Endothelial cell of umbilical vein (primary cell): ENCODE results near the gene CHD5. TPM values are rescaled to one million over a fixed set of nuclear protein-coding genes. Genes with fewer than 3 reads are reported as not detected.

ENCODE experiments used
- BruUV-seq: library from RNA; stranded (reverse); fragments of 400-500 nt; replicated peaks from 2 replicates; lab custom pipeline; 2021; lab: Mats Ljungman, UMichigan
- CTCF ChIA-PET: fragments of 300-600, 350-600 bp; sonication (Branson Sonifier 250); formaldehyde crosslinking; loops from one replicate; lab custom pipeline; 2021; ENCODE audit warnings: antibody characterized with exemption, inconsistent platforms; lab: Charles Lee
- POLR2A ChIA-PET: fragments of 300-600, 350-600 bp; sonication (Branson Sonifier 250); formaldehyde crosslinking; loops from one replicate; lab custom pipeline; 2021; ENCODE audit warnings: antibody characterized with exemption, inconsistent platforms; lab: Charles Lee
- DNase-seq: peaks from one replicate; pipeline ENCODE4 v3.0.0-alpha.2; 2011; ENCODE audit warnings: low read depth, low spot score
- FAIRE-seq: peaks from 2 replicates; lab custom pipeline; 2011; peaks lifted over from hg19 to GRCh38; lab: Jason Lieb, UNC
- H2AFZ ChIP-seq: 2 replicates; pipeline ENCODE4 v1.6.0; 2012; ENCODE audit warnings: low read depth, low read length, control low read depth, inconsistent platforms
- H3K27ac ChIP-seq: 2 replicates; pipeline ENCODE4 v1.5.1; 2011; ENCODE audit warnings: low read depth, mild to moderate bottlenecking, control low read depth, low read length, moderate library complexity; ENCODE audit not compliant: insufficient read depth
- H3K27me3 ChIP-seq, 2 experiments: 2 replicates each; pipeline versions ENCODE4 v1.6.0 to v1.6.1; 2011; ENCODE audit warnings: low read length in 2 of 2, mixed read lengths in 1 of 2; ENCODE audit not compliant: control insufficient read depth in 2 of 2, insufficient read depth in 2 of 2
- H3K36me3 ChIP-seq, 2 experiments: 2 replicates in 1 of 2; 3 replicates in 1 of 2; pipeline ENCODE4 v1.5.1; 2011; ENCODE audit warnings: low read length in 2 of 2, mild to moderate bottlenecking in 1 of 2, moderate library complexity in 1 of 2; ENCODE audit not compliant: control insufficient read depth in 2 of 2, insufficient read depth in 2 of 2; ENCODE audit errors: extremely low read depth in 1 of 2
- H3K4me1 ChIP-seq: 3 replicates; pipeline ENCODE4 v1.5.1; 2011; ENCODE audit warnings: mild to moderate bottlenecking, low read length; ENCODE audit not compliant: control insufficient read depth, insufficient read depth; ENCODE audit errors: extremely low read depth
- H3K4me2 ChIP-seq: 2 replicates; pipeline ENCODE4 v1.6.1; 2011; ENCODE audit warnings: low read length, control low read depth, mixed read lengths; ENCODE audit not compliant: insufficient read depth
- H3K4me3 ChIP-seq, 3 experiments: fragments of 200-600 bp in 1 of 3; sonication (generic), shearing (Covaris generic) in 1 of 3; replicated peaks in 1 of 3; 2 replicates each; pipeline ENCODE4 v1.5.1; 2011 to 2016; ENCODE audit warnings: control low read depth in 3 of 3, low read length in 3 of 3, mild to moderate bottlenecking in 2 of 3, inconsistent platforms in 1 of 3, low read depth in 1 of 3, moderate library complexity in 1 of 3; ENCODE audit not compliant: insufficient read depth in 1 of 3
- H3K79me2 ChIP-seq: 2 replicates; pipeline ENCODE4 v1.6.0; 2012; ENCODE audit warnings: low read length, inconsistent platforms; ENCODE audit not compliant: control insufficient read depth, insufficient read depth
- H3K9ac ChIP-seq: replicated peaks from 2 replicates; pipeline ENCODE3; 2011; ENCODE audit warnings: low read length, control low read depth; ENCODE audit not compliant: insufficient read depth; ENCODE audit errors: extremely low read depth
- H3K9me1 ChIP-seq: replicated peaks from 3 replicates; pipeline ENCODE4 v1.6.0; 2011; ENCODE audit warnings: mild to moderate bottlenecking, low read length; ENCODE audit not compliant: control insufficient read depth, insufficient read depth; ENCODE audit errors: extremely low read depth
- H3K9me3 ChIP-seq: replicated peaks from 2 replicates; pipeline ENCODE4 v1.5.1; 2012; ENCODE audit warnings: low read length, inconsistent platforms; ENCODE audit not compliant: control insufficient read depth, insufficient read depth
- H4K20me1 ChIP-seq: replicated peaks from 2 replicates; pipeline ENCODE3; 2011; ENCODE audit warnings: mild to moderate bottlenecking, low read length; ENCODE audit not compliant: control insufficient read depth, insufficient read depth; ENCODE audit errors: extremely low read depth
- CTCF ChIP-seq, 2 donors: IDR thresholded peaks; 1 replicate in 1 of 2; 2 replicates in 1 of 2; pipeline ENCODE4 v1.5.1; 2011; ENCODE audit warnings: low read length in 2 of 2, mild to moderate bottlenecking in 2 of 2, moderate library complexity in 2 of 2, control low read depth in 1 of 2, inconsistent platforms in 1 of 2, low read depth in 1 of 2; ENCODE audit not compliant: insufficient read depth in 1 of 2; ENCODE audit errors: extremely low read depth in 1 of 2
- FOS ChIP-seq: IDR thresholded peaks from 2 replicates; pipeline ENCODE4 v1.6.1; 2011; ENCODE audit warnings: mild to moderate bottlenecking, low read length, moderate library complexity, borderline replicate concordance; ENCODE audit not compliant: insufficient read depth
- GATA2 ChIP-seq: IDR thresholded peaks from 2 replicates; pipeline ENCODE4 v1.7.0; 2011; ENCODE audit warnings: low read depth, mild to moderate bottlenecking, moderate library complexity, mixed read lengths, low read length; ENCODE audit not compliant: insufficient read length, insufficient read depth
- JUN ChIP-seq: IDR thresholded peaks from 2 replicates; pipeline ENCODE4 v1.6.1; 2011; ENCODE audit warnings: borderline replicate concordance, low read depth; ENCODE audit not compliant: insufficient read length, insufficient read depth
- MAX ChIP-seq: IDR thresholded peaks from 2 replicates; pipeline ENCODE4 v1.6.1; 2011; ENCODE audit not compliant: insufficient read depth, insufficient read length
- MYC ChIP-seq: IDR thresholded peaks from one replicate; pipeline ENCODE4 v1.6.1; 2011; ENCODE audit warnings: mild to moderate bottlenecking, low read depth, low read length
- dilution Hi-C: fragments of 300-500 bp; cut with MboI; formaldehyde crosslinking; loops from one replicate; pipeline ENCODE4 v1.15.0; 2019; ENCODE audit warnings: low sequenced_read_pairs; ENCODE audit not compliant: extremely low pct_ligation_motif_present
- intact Hi-C: fragments of 100-400 bp; cut with micrococcal nuclease; formaldehyde crosslinking; loops from one replicate; pipeline ENCODE4 v1.10.0; 2022
- polyA plus RNA-seq, 4 experiments: library from polyadenylated mRNA; depleted of rRNA in 3 of 4; stranded (reverse) in 3 of 4; unstranded in 1 of 4; fragments of >200 nt; gene quantifications; 2 replicates each; pipeline versions ENCODE4 v1.2.1 to v1.2.3, GENCODE V29; 2011 to 2012; ENCODE audit warnings: missing spikeins in 1 of 4
- total RNA-seq: library from RNA; stranded (reverse); gene quantifications from 2 replicates; pipeline ENCODE4 v1.2.3, GENCODE V29; 2021

The CHD5 gene
- total and polyA plus RNA-seq, 2 donors (not counting 3 experiments of a cell fraction or from before 2014, with no cell fraction given): 0.04 to 0.11 TPM

GRCh38 chr1:6198646-6199297 is 18.7 kb upstream of the CHD5 start:
- POLR2A ChIA-PET: no interaction called here
- peak overlapping the region; percentile 53 for H3K27ac ChIP-seq
- no peaks in the 10 kb centered on the region for H3K27me3 ChIP-seq
- TF ChIP-seq MAX (no peak), FOS (no peak), GATA2 (no peak), JUN (no peak), MYC (no peak), CTCF (IDR thresholded peaks at IDR 0.05; ENCODE audit: extremely low read depth in 1 of 2, insufficient read depth in 1 of 2, low read depth in 1 of 2, low read length in 2 of 2) (no peak)
- BruUV-seq: TSS peak; percentile 45
- dilution Hi-C loops: no loop called here
- CTCF ChIA-PET: interaction anchor here (0.7 to 2.0 kb wide), 5 partner anchors 9 to 47 kb away, joined by 3 to 7 read pairs (median 6); partner anchors contain the start of gene ICMT
- DNase-seq: peak; percentile 42
- H3K4me1 ChIP-seq: peaks cover 17% of the 10 kb centered on the region
- peak overlapping the region; percentile 9 for H2AFZ ChIP-seq
- H4K20me1 ChIP-seq: no peaks in the 10 kb centered on the region
- peaks cover 48% of the 10 kb centered on the region for H3K79me2 ChIP-seq
- peak overlapping the region; percentile 94 for H3K4me2 ChIP-seq
- peak overlapping the region; percentile 96 for H3K9ac ChIP-seq
- H3K36me3 ChIP-seq: peaks cover 8 to 10% of the 10 kb centered on the region in 2 experiments
- H3K4me3 ChIP-seq: peak overlapping the region; percentile 78 to 90 (median 82)
- no peaks in the 10 kb centered on the region for H3K9me1 ChIP-seq
- peak; percentile 37 for FAIRE-seq
- intact Hi-C loops: loop anchor here (1.0 to 2.0 kb wide), 4 partner anchors 18 to 206 kb away; partner anchors contain the start of genes CHD5 and NPHP4
- H3K9me3 ChIP-seq: no peaks in the 10 kb centered on the region
